ENCODE results near the gene WDR59.

- TF ChIP-seq POLR2A (IDR thresholded peaks at IDR 0.05) (no peak), CTCF (IDR thresholded peaks at IDR 0.05) (no peak)
Measured at GRCh38 chr16:74901606-74902005, 83.3 kb downstream of the WDR59 start.

All from heart left ventricle (tissue), 13 donors.